ENCODE measurements around the gene MYCL.
"Not testable (repeated sequence)": the region's sequence is repeated elsewhere in the genome, so short reads cannot be mapped to it uniquely, and the experiment has no call there.

Gene MYCL

GRCh38 chr1:39917825-39918224 is 16.1 kb upstream of the MYCL start:
- DNase-seq: no peak

GRCh38 chr1:39915499-39916129 is 13.9 kb upstream of the MYCL start:
- DNase-seq: no peak

- DNase-seq: not testable (repeated sequence)
These were observed 11.4 kb upstream of the MYCL start for GRCh38 chr1:39913136-39913535.

DNA sequence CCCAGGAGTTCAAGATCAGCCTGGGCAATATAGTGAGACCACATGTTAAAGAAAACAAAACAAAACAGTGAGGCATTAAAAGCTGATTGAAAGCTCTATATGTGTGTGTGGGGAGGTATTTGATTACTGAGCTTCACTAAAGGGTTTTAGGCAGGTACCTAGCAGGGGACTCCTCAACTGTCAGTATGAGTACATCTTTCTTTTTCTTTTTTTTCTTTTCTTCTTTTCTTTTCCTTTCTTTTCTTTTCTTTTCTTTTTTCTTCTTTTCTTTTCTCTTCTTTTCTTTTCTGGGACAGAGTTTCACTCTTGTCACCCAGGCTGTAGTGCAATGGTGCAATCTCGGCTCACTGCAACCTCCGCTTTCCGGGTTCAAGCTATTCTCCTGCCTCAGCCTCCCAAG is 8.5 kb upstream of the MYCL start:
- DNase-seq: no peak

DNA sequence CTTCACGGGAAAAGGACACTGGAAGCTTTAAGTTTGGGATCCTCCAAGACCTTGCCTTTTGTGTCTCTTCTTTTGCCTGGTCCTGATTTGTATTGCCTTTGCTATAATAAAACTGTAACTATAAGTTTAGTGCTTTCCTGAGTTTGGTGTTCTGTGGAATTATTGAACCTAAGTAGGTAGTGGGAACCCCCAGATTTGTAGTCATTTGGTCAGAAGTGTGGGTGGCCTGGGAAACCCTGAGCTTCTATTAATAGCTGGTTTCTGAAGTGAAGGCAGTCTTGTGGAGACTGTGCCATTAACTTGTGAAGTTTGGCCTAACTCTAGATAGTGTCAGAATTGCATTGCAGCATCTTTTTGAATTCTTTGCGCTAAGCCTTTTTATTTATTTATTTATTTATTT is 6.8 kb upstream of the MYCL start:
- DNase-seq: no peak

- DNase-seq: no peak
These were observed 6.1 kb upstream of the MYCL start for GRCh38 chr1:39907528-39908453.

- DNase-seq: no peak
These were observed 3.5 kb upstream of the MYCL start for GRCh38 chr1:39905172-39905571.

DNA sequence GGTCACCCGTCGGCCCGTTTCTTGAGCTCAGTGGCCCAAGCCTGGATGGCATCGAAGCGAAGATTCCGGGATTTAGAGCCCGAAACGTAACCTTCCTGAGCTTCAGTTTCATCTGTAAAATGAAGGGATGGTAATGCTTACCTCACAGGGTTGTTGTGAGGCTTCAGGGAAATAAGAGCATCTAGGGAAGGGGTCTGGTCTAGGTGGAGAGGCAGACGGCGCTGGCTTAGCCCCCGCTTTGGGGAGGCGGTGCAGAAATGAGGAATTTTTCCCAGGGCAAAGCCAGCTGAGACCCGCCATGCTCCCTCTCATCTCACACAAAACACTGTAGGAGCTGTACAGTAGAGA is 717 bp upstream of the MYCL start:
- DNase-seq: no peak

GRCh38 chr1:39901464-39901713 is 328 bp downstream of the MYCL start:
- DNase-seq: no peak

- no peak for DNase-seq
These were observed 854 bp downstream of the MYCL start for GRCh38 chr1:39900662-39901463.

DNA sequence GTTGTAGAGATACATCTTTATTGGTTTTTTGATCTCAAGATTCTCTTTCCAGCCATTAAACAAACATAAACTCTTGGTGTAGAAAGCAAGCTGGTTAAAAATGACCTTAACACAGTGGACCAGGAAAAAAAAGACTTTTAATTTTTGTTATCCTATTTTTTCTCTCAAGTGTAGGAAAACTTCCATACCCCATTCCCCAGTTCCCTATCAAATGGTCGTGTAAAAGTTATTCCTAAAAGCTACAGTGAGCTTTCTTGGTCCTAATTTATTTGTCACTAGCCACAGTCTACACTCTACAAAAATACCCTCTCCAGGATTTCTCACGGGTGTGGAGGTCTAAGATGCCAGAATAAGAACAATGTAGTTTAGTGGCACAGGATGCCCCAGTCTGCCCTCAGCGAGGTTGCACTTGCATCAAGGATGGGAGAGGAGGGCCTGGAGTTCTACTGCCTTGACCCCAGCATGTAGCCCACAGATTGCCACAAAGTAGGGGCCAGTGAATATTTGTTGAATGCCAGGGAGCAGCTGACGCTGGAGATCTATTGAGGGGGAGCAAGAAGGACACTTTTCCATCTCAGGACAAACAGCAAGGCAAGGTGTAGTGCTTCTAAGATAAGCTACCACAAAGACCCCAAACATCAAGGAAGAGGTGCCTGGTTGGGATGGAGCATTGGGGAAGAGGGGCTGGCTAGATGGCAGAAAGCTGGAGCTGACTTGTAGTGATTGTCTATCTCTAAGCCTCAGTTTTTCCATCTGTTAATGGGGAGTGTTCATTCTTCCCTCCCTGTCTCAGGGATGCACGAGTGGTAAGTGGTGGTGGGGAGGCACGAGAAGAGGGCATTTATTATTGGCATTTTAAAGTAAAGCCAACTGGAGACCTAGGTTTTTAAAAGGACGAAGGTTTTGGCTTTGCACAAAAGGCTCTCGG is 1.8 kb downstream of the MYCL start:
- DNase-seq: no peak

- no peak for DNase-seq
These were observed 2.8 kb downstream of the MYCL start for GRCh38 chr1:39898648-39899603.

DNA sequence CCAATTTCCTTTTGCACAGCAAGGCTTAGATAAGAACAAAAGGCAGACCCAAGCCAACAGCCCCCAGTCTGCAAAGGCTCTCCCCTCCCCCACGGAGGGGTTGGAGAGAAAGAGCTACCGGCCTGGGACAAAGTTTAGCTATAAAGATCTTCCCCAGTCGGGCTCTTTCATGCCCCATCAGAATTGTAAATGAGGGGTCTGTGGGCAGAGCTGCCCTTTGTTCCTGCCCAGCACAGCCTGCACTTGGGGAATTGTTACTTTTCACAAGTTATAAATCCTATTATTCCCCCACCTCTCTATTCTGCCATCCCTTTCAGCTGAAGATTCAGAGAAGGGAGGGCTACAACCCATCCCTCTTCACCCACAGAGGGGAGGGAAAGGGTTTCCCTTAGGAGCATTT is 3.5 kb downstream of the MYCL start:
- no peak for DNase-seq

DNA sequence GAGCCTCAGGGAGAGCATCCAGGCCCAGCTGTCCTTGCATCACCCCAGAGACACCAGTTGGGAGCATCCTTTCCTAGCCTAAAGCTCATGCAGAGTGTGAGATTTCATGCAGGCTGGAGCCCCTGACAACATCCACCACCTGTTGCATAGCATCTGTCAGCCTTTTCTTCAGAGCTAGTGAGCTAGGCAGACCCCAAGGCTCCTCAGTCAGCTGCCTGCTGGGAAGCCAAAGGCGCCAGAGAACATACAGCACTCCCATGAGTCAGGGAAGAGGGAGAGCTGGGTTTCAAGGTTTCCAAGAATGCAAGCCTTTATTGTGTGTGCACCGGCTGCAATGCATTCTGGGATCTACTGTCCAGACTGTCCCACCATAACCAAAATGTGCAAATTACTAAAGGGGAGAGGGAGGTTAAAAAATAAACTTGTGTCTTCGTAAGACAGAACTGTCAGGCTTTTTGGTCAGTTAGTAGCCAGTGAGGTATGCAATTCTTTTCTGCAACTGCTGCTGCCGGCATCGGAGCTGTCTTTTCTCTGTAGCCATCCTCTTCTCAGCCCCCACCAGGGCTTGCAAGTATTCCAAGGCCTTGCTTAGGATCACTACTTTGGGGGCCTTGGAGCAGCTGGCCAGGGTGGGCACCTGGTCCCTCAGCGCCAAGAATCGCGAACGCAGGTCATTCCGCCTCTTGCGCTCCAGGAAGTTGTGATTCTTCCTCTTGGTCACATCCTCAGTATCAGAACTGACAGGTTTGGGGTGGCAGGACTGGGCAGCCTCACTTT is 4.6 kb downstream of the MYCL start:
- no peak for DNase-seq

GRCh38 chr1:39895731-39896480 is 5.8 kb downstream of the MYCL start:
- DNase-seq: no peak

DNA sequence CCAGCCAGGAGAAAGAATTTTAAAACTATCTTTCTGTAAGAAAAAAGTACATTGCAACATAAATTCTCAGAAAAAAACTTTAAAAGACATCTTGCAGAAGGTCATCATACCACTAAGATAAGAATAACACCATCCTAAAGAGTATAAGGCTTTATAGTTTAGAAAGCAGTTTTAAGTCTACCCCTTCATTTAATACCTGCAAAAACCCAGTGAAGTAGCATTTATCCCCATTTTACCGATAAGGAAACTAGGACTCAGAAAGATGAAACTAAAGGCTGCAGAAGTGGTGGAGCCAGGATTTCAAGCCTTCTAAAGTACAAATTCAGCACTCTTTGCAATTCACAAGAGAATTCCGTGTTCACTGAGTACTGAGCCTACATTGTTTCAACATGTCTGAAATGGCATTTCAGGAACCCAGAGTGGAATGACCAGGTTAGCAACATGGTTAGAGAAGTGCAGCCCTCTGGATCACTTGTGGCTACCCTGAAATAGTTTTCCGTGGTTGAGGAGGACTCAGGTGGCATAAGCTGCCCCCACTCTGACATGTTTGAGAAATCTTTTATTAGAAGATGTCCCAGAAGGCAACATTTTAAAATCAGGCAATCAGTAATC is 6.7 kb downstream of the MYCL start:
- no peak for DNase-seq

DNA sequence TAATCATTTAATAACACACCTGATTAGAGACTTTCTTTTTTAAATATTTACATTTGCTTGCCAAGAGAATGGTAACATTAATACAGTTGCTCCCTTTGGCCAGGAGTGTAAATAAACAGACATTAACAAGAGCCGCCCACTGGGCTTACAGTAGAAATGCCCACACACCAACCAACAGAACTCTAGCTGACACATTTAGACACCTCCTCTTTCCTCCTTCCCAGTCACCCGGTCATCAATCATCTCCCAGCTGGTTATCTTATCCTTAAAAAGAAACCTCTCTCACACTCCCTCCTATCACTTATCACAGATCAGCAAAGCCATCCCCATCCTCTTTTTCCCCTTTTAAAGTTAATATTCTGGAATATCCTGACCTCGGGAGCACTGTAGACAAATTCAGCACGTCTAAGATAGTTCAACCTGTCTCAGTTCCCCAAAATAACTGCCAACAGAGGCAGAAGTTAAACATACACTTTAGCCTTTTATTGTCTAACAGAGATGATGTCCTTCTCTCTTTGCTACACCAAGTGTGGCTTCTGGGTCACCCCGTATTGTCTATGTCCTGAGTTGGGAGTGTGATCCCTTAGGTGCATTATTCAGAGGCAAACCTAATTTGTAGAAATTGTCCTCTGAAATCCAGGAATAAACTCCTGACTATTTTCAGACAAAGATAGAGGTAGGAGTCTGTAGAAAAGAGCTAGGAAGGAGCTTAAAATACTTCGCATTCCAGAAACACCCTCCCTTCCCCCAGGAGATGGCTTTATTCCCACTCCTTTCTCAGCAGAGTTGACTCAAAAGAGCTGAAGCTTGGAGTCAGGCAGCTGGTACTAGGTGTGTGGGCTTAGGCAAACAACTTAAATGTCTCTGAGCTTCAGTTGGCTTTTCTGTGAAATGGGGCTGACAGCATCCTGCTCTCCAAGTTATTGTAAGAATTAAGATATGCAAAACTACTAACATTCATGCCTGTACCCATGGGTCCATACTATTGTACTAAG is 8.8 kb downstream of the MYCL start:
- DNase-seq: no peak

DNA sequence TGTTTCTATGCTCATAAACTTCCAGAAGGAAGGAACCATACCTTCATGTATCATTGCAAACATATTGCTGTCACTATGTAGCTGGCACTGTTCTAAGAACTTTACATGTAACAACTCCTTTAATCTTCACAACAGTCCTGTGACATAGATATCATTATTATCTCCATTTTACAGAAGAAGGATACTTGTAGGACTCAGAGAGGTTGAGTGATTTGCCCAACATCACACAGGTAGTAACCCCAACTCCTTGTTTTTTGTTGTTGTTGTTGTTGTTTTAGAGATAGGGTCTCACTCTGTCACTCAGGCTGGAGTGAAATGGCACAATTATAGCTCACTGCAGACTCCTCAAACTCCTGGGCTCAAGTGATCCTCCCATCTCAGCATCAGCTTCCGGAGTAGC is 10.8 kb downstream of the MYCL start:
- DNase-seq: no peak
